ENCODE measurements around the gene NINL. TPM values are rescaled to one million over a fixed set of nuclear protein-coding genes. Genes with fewer than 3 reads are reported as not detected.
"Not testable (repeated sequence)": the region's sequence is repeated elsewhere in the genome, so short reads cannot be mapped to it uniquely, and the experiment has no call there.

Gene NINL
- total RNA-seq, 2 experiments from 2014 or later: 2.0 to 2.2 TPM

DNA sequence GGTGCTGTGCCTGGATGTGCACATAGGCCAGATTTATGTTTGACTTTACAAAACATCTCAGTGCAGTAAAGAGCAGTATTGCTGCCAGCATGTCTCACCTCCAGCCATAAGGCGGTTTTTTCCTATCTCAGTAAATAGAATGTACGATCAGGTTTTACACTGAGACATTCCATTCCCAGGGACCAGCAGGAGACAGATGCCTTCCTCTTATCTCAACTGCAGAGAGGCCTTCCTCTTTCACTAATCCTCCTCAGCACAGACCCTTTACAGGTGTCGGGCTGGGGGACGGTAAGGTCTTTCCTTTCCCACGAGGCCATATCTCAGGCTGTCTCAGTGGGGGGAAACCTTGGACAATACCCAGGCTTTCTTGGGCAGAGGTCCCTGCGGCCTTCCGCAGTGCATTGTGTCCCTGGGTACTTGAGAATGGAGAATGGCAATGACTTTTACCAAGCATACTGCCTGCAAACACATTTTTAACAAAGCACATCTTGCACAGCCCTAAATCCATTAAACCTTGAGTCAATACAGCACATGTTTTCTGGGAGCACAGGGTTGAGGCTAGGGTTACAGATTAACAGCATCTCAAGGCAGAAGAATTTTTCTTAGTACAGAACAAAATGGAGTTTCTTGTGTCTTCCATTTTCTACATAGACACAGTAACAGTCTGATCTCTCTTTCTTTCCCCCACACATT is 34.5 kb downstream of the NINL start:
- not testable (repeated sequence) for H3K36me3 Mint-ChIP-seq, DNase-seq, H3K4me3 Mint-ChIP-seq, H3K9me3 Mint-ChIP-seq, H3K27me3 Mint-ChIP-seq, H3K27ac Mint-ChIP-seq, H3K4me1 Mint-ChIP-seq

DNA sequence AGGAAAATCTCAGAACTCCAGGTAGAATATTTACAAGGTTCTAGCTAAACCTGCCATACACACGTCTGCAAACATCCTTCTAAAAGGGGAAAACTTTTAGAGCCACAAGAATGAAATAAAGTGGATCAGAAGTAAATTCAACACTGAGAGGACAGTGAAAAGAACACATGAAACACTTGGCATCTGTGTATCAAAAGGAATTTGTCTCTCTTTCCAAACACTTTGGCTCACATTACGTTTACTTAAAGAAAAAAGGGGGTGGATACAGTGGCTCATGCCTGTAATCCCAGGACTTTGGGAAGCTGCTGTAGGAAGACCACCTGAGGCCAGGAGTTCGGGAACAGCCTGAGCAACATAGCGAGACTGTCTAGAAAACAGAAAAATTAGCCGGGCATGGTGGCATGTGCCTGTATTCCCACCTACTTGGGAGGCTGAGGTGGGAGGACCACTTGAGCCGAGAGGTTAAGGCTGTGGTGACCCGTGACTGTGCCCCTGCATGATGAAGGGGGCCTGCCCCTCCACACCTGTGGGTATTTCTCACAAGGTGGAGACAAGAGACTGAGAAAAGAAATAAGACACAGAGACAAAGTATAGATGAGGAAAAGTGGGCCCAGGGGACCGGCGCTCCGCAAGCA is 35.4 kb downstream of the NINL start:
- Mint-ChIP-seq H3K27me3 (no peaks in the 10 kb centered on the region), H3K9me3 (no peaks in the 10 kb centered on the region), H3K36me3 (no peaks in the 10 kb centered on the region), H3K4me3 (no peak overlapping the region), H3K4me1 (no peaks in the 10 kb centered on the region), H3K27ac (no peak overlapping the region)
- DNase-seq: no peak

- Mint-ChIP-seq H3K4me1 (no peaks in the 10 kb centered on the region), H3K36me3 (no peaks in the 10 kb centered on the region), H3K27ac (no peak overlapping the region), H3K27me3 (no peaks in the 10 kb centered on the region), H3K9me3 (no peaks in the 10 kb centered on the region), H3K4me3 (no peak overlapping the region)
- DNase-seq: no peak
These were observed 36.1 kb downstream of the NINL start for GRCh38 chr20:25549172-25549773.

DNA sequence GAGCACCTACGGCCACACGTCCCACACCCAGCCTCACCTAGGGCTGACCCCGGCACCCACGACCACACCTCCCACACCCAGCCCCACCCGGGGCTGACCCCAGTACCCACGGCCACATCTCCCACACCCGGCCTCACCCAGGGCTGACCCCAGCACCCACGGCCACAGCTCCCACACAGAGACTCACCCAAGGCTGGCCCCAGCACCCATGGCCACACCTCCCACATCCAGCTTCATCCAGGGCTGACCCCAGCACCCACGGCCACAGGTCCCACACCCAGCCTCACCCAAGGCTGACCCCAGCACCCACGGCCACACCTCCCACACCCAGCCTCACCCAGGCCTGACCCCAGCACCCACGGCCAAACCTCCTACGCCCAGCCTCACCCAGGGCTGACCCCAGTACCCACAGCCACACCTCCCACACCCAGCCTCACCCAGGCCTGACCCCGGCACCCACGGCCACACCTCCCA is 36.7 kb downstream of the NINL start:
- Mint-ChIP-seq H3K27me3 (no peaks in the 10 kb centered on the region), H3K27ac (no peak overlapping the region), H3K4me1 (no peaks in the 10 kb centered on the region), H3K9me3 (no peaks in the 10 kb centered on the region), H3K36me3 (no peaks in the 10 kb centered on the region), H3K4me3 (no peak overlapping the region)
- DNase-seq: no peak

DNA sequence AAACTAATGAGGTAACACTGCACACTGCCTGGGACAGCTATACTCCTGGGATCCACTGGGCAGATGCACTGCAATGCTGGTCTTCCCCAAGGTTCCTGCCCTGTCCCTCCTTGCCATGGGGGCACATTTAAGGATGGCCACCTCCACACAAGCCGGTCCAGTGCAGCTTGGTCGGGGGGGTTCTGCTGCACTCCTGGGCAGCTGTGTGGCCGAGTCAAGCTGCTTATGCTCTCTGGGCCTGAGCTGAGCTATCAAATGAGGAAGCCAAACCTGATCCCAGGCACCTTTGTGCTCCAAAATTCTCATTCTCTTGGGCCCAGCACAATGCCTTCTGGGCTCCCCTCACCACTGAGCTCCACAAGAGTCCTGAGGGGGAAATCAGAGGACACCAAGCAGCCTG is 37.3 kb downstream of the NINL start:
- no peaks in the 10 kb centered on the region for H3K4me1 Mint-ChIP-seq
- no peaks in the 10 kb centered on the region for H3K27me3 Mint-ChIP-seq
- no peak overlapping the region for H3K27ac Mint-ChIP-seq
- H3K36me3 Mint-ChIP-seq: no peaks in the 10 kb centered on the region
- no peak for DNase-seq
- no peak overlapping the region for H3K4me3 Mint-ChIP-seq
- no peaks in the 10 kb centered on the region for H3K9me3 Mint-ChIP-seq

GRCh38 chr20:25547063-25547462 is 38.3 kb downstream of the NINL start:
- Mint-ChIP-seq H3K36me3 (no peaks in the 10 kb centered on the region), H3K4me1 (peaks cover 3% of the 10 kb centered on the region), H3K9me3 (no peaks in the 10 kb centered on the region), H3K4me3 (no peak overlapping the region), H3K27ac (no peak overlapping the region), H3K27me3 (no peaks in the 10 kb centered on the region)
- no peak for DNase-seq

DNA sequence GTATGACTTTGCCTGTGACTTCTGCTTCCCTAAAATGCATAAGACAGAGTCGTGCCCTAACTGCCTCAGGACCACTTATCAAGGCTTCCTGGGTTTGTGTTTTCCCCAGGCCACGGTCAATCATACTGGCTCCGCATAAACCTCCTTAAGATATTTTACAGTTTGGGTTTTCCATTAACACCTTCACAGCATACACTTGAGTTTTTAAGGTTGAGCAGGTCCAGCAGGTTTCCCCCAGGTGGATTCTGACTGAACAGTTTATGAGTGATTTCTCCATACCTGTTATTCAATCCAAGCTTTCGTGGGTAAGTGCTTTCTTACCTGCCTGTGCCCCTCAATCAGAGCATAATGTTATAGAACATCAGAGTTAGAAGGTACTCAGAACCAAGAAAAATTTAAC is 39.3 kb downstream of the NINL start:
- no peak overlapping the region for H3K27ac Mint-ChIP-seq
- no peaks in the 10 kb centered on the region for H3K36me3 Mint-ChIP-seq
- H3K9me3 Mint-ChIP-seq: no peaks in the 10 kb centered on the region
- no peaks in the 10 kb centered on the region for H3K27me3 Mint-ChIP-seq
- no peak overlapping the region for H3K4me3 Mint-ChIP-seq
- peaks cover 5% of the 10 kb centered on the region for H3K4me1 Mint-ChIP-seq
- no peak for DNase-seq

- H3K27me3 Mint-ChIP-seq: no peaks in the 10 kb centered on the region
- H3K27ac Mint-ChIP-seq: no peak overlapping the region
- no peaks in the 10 kb centered on the region for H3K36me3 Mint-ChIP-seq
- no peak overlapping the region for H3K4me3 Mint-ChIP-seq
- no peaks in the 10 kb centered on the region for H3K9me3 Mint-ChIP-seq
- DNase-seq: no peak
- H3K4me1 Mint-ChIP-seq: peaks cover 5% of the 10 kb centered on the region
These were observed 40.2 kb downstream of the NINL start for GRCh38 chr20:25545171-25545570.

DNA sequence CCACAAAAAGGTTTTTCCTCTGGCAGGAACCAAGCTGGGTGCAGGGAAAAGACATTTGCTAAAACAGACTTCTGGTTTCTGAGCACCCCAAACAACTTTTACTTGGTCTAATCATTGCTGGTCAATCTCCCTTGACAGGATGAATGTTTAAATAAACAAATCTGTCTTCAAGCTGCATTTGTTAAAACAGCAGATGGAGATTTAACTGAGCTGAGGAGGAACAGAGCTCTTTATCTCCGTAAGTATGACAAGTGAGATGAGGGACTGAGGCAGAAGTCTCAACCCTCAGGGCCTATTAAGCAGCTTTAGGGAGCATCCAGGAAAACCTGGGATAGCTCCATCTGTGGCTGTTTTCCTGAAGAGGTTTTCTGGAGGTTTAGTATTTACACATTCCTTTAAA is 40.6 kb downstream of the NINL start:
- Mint-ChIP-seq H3K9me3 (no peaks in the 10 kb centered on the region), H3K4me1 (peaks cover 5% of the 10 kb centered on the region), H3K36me3 (no peaks in the 10 kb centered on the region), H3K4me3 (no peak overlapping the region), H3K27me3 (no peaks in the 10 kb centered on the region), H3K27ac (no peak overlapping the region)
- DNase-seq: no peak

DNA sequence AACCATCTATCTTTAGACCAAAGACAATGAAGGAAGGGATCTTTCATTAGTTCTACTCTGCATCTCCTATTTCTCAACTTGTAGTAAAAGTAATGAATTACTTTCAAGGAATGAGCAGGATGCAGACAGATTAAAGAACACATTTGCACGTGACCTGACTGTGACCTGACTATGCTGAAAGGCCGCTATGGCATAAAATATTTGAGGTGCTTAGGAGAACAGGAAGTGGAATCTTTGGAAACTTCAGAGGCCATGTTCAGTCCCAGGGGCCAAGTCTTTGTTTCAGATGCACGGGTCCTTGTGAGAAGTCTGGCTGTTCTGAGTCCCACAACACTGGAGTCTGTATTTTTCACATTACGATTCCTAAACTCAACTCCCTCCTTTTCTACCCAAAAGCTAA is 41.0 kb downstream of the NINL start:
- DNase-seq: no peak
- Mint-ChIP-seq H3K27me3 (no peaks in the 10 kb centered on the region), H3K27ac (no peak overlapping the region), H3K4me1 (peaks cover 5% of the 10 kb centered on the region), H3K4me3 (no peak overlapping the region), H3K9me3 (no peaks in the 10 kb centered on the region), H3K36me3 (no peaks in the 10 kb centered on the region)

DNA sequence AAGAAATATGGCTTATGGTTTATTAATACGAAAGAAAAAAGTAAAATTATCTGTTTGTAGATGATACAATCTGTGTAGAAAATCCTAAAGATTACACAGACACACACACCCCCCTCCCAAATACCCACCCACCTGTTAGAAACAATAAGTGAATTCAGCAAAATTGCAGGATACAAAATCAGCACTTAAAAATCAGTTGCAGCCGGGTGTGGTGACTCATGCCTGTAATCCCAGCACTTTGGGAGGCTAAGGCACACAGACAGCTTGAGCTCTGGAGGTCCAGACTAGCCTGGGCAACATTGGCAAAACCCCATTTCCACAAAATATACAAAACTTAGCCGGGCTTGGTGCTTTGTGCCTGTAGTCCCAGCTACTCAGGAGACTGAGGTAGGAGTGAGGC is 42.3 kb downstream of the NINL start:
- DNase-seq: no peak
- Mint-ChIP-seq H3K4me1 (peaks cover 5% of the 10 kb centered on the region), H3K4me3 (no peak overlapping the region), H3K9me3 (no peaks in the 10 kb centered on the region), H3K27ac (no peak overlapping the region), H3K27me3 (no peaks in the 10 kb centered on the region), H3K36me3 (no peaks in the 10 kb centered on the region)

GRCh38 chr20:25541676-25542075 is 43.7 kb downstream of the NINL start:
- Mint-ChIP-seq H3K4me3 (no peak overlapping the region), H3K27ac (no peak overlapping the region), H3K9me3 (no peaks in the 10 kb centered on the region), H3K4me1 (peaks cover 5% of the 10 kb centered on the region), H3K27me3 (no peaks in the 10 kb centered on the region), H3K36me3 (no peaks in the 10 kb centered on the region)
- no peak for DNase-seq

DNA sequence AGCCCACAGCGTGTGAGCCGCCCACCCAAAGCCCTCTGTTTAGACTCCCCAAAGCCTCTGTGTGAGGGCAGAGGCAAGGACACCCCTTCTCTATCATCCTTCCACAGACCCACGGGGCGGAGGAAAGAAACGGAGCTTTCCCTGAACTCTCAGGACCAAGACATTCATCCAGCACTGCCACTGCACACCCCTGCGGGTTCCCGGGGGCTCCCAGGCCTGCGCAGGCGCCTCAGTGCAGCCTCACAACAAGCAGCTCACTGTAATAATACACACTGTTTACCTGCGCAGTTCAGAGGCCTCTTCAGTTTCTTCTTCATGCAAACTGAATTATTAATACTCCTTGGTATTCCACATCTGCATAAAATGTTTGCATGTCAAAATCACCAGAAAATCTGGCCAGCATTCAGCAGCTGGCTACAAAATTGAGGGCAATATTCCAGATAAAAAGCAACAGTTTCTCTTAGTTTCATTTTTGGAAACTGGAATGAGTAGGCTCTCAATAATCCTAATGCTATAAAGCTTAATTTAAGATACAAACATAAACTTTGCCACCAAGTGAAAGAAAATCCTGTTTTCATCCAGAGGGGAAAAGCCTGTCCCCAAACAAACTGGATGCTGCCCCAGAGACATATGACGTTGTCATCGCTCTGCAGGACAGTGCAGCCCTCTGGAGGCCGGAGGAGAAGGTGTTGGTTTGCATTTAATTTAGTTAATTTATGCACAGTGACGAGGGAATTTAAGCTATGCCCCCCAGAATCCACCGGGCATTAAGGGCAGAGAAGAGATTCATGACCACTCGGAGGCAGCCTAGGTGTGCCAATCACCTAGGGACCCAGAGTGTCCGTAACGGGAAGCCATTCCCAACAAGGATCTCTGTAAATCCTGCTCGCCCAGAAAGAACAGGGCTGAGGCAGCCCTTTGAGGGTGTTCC is 45.3 kb downstream of the NINL start:
- no peak for DNase-seq
- no peak overlapping the region for H3K27ac Mint-ChIP-seq
- H3K4me1 Mint-ChIP-seq: peaks cover 5% of the 10 kb centered on the region
- no peaks in the 10 kb centered on the region for H3K36me3 Mint-ChIP-seq
- H3K27me3 Mint-ChIP-seq: no peaks in the 10 kb centered on the region
- no peaks in the 10 kb centered on the region for H3K9me3 Mint-ChIP-seq
- no peak overlapping the region for H3K4me3 Mint-ChIP-seq

- Mint-ChIP-seq H3K9me3 (no peaks in the 10 kb centered on the region), H3K36me3 (no peaks in the 10 kb centered on the region), H3K27ac (no peak overlapping the region), H3K4me1 (peaks cover 6% of the 10 kb centered on the region), H3K4me3 (no peak overlapping the region), H3K27me3 (no peaks in the 10 kb centered on the region)
- DNase-seq: no peak
These were observed 46.3 kb downstream of the NINL start for GRCh38 chr20:25538838-25539665.
